ENCODE results near the gene ANP32E.

GRCh38 chr1:150267896-150268295 is 32.0 kb upstream of the ANP32E start:
- no peak for TF ChIP-seq POLR2A (IDR thresholded peaks at IDR 0.05; ENCODE audit: low read depth, low read length)
- no peak for TF ChIP-seq CTCF (conservative IDR thresholded peaks at IDR 0.05; ENCODE audit: low read depth, low read length)
- TF ChIP-seq SMC3 (IDR thresholded peaks at IDR 0.05; ENCODE audit: low read depth, low read length): no peak
- no peak for TF ChIP-seq BHLHE40 (IDR thresholded peaks at IDR 0.05; ENCODE audit: low read depth, low read length)
- peak; percentile 40; the same call in 1 of the 2 replicates for TF ChIP-seq USF2 (IDR thresholded peaks at IDR 0.05; ENCODE audit: low read depth, low read length)
- no peak for TF ChIP-seq MAFK (IDR thresholded peaks at IDR 0.05; ENCODE audit: low read depth, low read length)
- no peak for TF ChIP-seq RCOR1 (IDR thresholded peaks at IDR 0.05; ENCODE audit: insufficient replicate concordance, low read length)
- no peak for TF ChIP-seq MXI1 (IDR thresholded peaks at IDR 0.05; ENCODE audit: borderline replicate concordance, low read depth, low read length)
- no peak for TF ChIP-seq RAD21 (IDR thresholded peaks at IDR 0.05; ENCODE audit: low read length)
- TF ChIP-seq ELK1 (IDR thresholded peaks at IDR 0.05; ENCODE audit: borderline replicate concordance, low read depth, low read length): no peak

All from IMR-90 (cell line).